LNCAP (cell line): ENCODE measurements around the gene RHEB.

Source experiments
- CTCF ChIP-seq: fragments of 450-650 bp; IDR thresholded peaks from 2 replicates; pipeline ENCODE4 v1.5.1; 2017; ENCODE audit warnings: mild to moderate bottlenecking

RHEB gene

GRCh38 chr7:151553356-151553755 is 33.7 kb upstream of the RHEB start:
- TF ChIP-seq CTCF = no peak

GRCh38 chr7:151552352-151553028 is 32.8 kb upstream of the RHEB start:
- TF ChIP-seq CTCF = no peak

DNA sequence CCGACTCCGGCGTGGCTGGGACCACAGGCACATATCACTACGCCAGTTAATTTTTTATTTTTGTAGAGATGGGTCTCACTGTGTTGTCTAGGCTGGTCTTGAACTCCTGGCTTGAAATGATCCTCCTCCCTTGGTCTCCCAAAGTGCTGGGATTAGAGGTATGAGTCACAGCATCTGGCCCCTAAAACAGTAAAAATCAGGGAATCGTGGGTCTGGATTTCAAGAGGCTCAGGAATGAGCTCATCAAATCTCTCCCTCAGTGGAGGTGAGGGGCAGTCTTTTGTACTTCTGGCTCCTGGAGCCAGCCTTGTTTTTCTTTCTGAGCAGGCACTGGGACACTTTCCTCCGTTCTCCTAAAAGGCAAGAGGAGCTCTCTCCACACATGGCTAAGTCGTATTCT is 32.1 kb upstream of the RHEB start:
- TF ChIP-seq CTCF = no peak

DNA sequence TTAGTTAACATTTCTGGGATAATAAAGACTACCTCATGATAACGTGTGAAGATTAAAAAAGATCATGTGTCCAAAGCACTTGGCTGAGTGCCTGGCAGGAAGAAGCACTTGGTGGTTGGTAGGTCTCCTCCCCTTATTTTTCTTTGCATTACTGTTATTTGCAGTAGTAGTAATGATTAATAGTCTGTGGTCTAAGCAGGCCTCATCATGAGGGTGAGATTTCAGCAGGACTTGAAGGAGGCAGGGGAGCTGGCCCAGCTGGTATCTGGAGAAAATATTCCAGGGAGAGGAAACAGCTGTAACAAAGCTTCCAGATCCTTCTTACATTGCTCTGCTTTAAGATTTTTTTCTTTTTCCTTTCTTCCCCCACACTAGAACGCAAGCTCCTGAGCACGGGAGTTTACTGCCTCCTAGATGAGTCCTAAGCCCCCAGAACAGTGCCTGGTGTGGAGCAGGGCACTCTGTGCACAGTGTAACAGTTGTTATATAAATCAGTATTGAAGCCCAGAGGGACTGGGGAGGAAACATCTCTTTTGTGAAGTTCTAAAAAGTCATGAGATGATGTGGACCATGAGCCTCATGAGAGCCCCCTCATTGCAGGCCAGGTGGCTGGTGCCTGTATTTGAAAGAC is 31.1 kb upstream of the RHEB start:
- TF ChIP-seq CTCF = no peak

- no peak for TF ChIP-seq CTCF
Observed at GRCh38 chr7:151549644-151550043, 29.9 kb upstream of the RHEB start.

DNA sequence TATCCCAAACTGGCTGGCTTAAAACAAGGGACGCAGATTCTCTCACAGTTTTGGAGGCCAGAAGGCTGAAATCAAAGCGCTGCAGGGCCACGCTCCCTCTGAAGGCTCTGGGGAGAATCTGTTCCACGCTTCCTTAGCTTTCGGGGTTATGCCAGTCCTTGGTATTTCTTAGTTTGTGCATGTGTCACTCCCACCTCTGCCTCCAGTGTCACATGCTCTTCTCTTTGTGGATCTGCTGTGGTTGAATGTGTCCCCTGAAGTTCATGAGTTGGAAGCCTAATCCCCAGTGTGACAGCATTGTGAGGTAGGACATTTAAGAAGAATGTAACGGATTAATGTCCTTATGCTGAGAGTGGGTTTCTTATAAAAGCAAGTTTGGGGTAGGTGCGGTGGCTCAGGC is 29.4 kb upstream of the RHEB start:
- TF ChIP-seq CTCF = no peak

DNA sequence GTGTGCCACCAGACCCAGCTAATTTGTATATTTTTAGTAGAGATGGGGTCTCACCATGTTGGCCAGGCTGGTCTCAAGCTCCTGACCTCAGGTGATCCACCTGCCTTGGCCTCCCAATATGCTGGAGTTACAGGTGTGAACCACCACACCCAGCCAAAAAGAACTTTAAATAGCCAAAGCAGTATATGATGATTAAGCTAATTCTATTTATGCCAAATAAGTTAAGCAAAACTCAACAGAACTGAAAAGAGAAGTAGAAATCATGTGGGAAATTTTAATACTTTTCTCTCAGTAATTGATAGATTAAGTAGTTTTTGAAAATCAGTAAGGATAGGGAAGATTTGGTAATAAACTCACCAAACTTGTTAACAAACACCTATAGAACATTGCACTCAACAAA is 24.5 kb upstream of the RHEB start:
- TF ChIP-seq CTCF = no peak
